HepG2 (cell line): ENCODE results near the gene DIMT1. TPM values are rescaled to one million over a fixed set of nuclear protein-coding genes. Genes with fewer than 3 reads are reported as not detected.
A peak's percentile ranks its signal among the peaks of the same experiment; 100 is the strongest.

ENCODE experiments used
- HHEX ChIP-seq: IDR thresholded peaks from 2 replicates; pipeline ENCODE4 v1.6.1; 2016; ENCODE audit warnings: control low read depth
- HNRNPL ChIP-seq: fragments of 200-400 bp; formaldehyde crosslinking; IDR thresholded peaks from 2 replicates; pipeline ENCODE4 v1.6.1; 2017; ENCODE audit warnings: mild to moderate bottlenecking, low read depth, low read length
- IRF2 ChIP-seq: IDR thresholded peaks from 2 replicates; pipeline ENCODE4 v1.6.1; 2018; ENCODE audit warnings: missing genetic modification reagents, missing compliant biosample characterization
- JUND ChIP-seq: sonication (generic); formaldehyde crosslinking; IDR thresholded peaks from 2 replicates; pipeline ENCODE4 v1.8.0; 2022; ENCODE audit warnings: mild to moderate bottlenecking, missing genetic modification reagents
- KDM6A ChIP-seq: IDR thresholded peaks from 2 replicates; pipeline ENCODE4 v1.6.1; 2016; ENCODE audit warnings: low read depth
- MYC ChIP-seq: sonication (generic); formaldehyde crosslinking; IDR thresholded peaks from 2 replicates; pipeline ENCODE4 v1.9.0; 2021; ENCODE audit warnings: missing genetic modification reagents, borderline replicate concordance
- POGZ ChIP-seq: sonication (generic); formaldehyde crosslinking; IDR thresholded peaks from 2 replicates; pipeline ENCODE4 v1.4.0; 2020; ENCODE audit warnings: mild to moderate bottlenecking, missing genetic modification reagents
- POLR2AphosphoS5 ChIP-seq: IDR thresholded peaks from 2 replicates; pipeline ENCODE4 v1.6.1; 2012; ENCODE audit warnings: low read depth, low read length
- POLR2G ChIP-seq: fragments of 200-400 bp; formaldehyde crosslinking; IDR thresholded peaks from 2 replicates; pipeline ENCODE4 v1.6.1; 2018; ENCODE audit warnings: mild to moderate bottlenecking, low read depth, low read length, moderate library complexity
- RAD21 ChIP-seq: fragments of 450-650 bp; formaldehyde crosslinking; IDR thresholded peaks from 2 replicates; pipeline ENCODE4 v1.5.0; 2020; ENCODE audit warnings: mild to moderate bottlenecking
- RARG ChIP-seq: sonication (generic); formaldehyde crosslinking; IDR thresholded peaks from 2 replicates; pipeline ENCODE4 v1.4.0; 2020; ENCODE audit warnings: low read depth, mild to moderate bottlenecking, missing genetic modification reagents
- REPIN1 ChIP-seq: sonication (generic); formaldehyde crosslinking; IDR thresholded peaks from 2 replicates; pipeline ENCODE4 v1.8.0; 2022; ENCODE audit warnings: missing genetic modification reagents, low read depth, mild to moderate bottlenecking, borderline replicate concordance
- RFX5 ChIP-seq: IDR thresholded peaks from 2 replicates; pipeline ENCODE4 v1.6.1; 2011; ENCODE audit warnings: low read depth, low read length, improper control_type of control experiment
- ZFP62 ChIP-seq: sonication (generic); formaldehyde crosslinking; IDR thresholded peaks from 2 replicates; pipeline ENCODE4 v1.4.0; 2020; ENCODE audit warnings: missing genetic modification reagents
- ZNF329 ChIP-seq: sonication (generic); formaldehyde crosslinking; IDR thresholded peaks from 2 replicates; pipeline ENCODE4 v1.9.0; 2021; ENCODE audit warnings: low read depth, mild to moderate bottlenecking, missing genetic modification reagents
- ZNF589 ChIP-seq: sonication (generic); formaldehyde crosslinking; conservative IDR thresholded peaks from 2 replicates; pipeline ENCODE4 v1.8.0; 2022; ENCODE audit warnings: mild to moderate bottlenecking, moderate library complexity, missing genetic modification reagents
- ZNF615 ChIP-seq: sonication (generic); formaldehyde crosslinking; IDR thresholded peaks from 2 replicates; pipeline ENCODE4 v1.5.0; 2020; ENCODE audit warnings: mild to moderate bottlenecking, missing genetic modification reagents, borderline replicate concordance
- ZNF792 ChIP-seq: IDR thresholded peaks from 2 replicates; pipeline ENCODE4 v1.6.1; 2016
- polyA plus RNA-seq, 8 experiments: library from polyadenylated mRNA; depleted of rRNA in 3 of 8; stranded (reverse) in 7 of 8; unstranded in 1 of 8; fragments of >200 nt; fragmentation: Illumina TruSeq in 4 of 8; extraction: Trizol in 4 of 8; gene quantifications; 2 replicates each; pipeline versions ENCODE4 v1.2.1 to v1.2.3, GENCODE V29; 2011 to 2016; ENCODE audit warnings: low read depth in 4 of 8, missing spikeins in 1 of 8, mixed read lengths in 1 of 8; ENCODE audit not compliant: insufficient read depth in 1 of 8
- total RNA-seq, 5 experiments: library from RNA; depleted of rRNA; stranded (reverse); fragments of >200 nt; fragmentation: Illumina TruSeq; extraction: Trizol; gene quantifications; 2 replicates each; pipeline ENCODE4 v1.2.3, GENCODE V29; 2016; ENCODE audit warnings: low read depth in 1 of 5
- TF ChIP-seq, protein P1 (sequence below): sonication (generic); formaldehyde crosslinking; IDR thresholded peaks from 2 replicates; pipeline ENCODE4 v1.4.0; 2020; ENCODE audit warnings: mild to moderate bottlenecking, missing genetic modification reagents
- TF ChIP-seq, protein P2 (sequence below): sonication (generic); formaldehyde crosslinking; IDR thresholded peaks from 2 replicates; pipeline ENCODE4 v1.5.1; 2020; ENCODE audit warnings: mild to moderate bottlenecking, missing genetic modification reagents, moderate library complexity
- TF ChIP-seq, protein P3 (sequence below): sonication (generic); formaldehyde crosslinking; IDR thresholded peaks from 2 replicates; pipeline ENCODE4 v1.9.0; 2022; ENCODE audit warnings: low read depth, missing genetic modification reagents
- TF ChIP-seq, protein P4 (sequence below): sonication (generic); formaldehyde crosslinking; IDR thresholded peaks from 2 replicates; pipeline ENCODE4 v1.5.0; 2020; ENCODE audit warnings: missing genetic modification reagents

Gene DIMT1
- total and polyA plus RNA-seq, 2 of the 13 experiments (the other 11 are each of a cell fraction or from before 2014, with no cell fraction given) = 16.1 to 35.2 TPM

DNA sequence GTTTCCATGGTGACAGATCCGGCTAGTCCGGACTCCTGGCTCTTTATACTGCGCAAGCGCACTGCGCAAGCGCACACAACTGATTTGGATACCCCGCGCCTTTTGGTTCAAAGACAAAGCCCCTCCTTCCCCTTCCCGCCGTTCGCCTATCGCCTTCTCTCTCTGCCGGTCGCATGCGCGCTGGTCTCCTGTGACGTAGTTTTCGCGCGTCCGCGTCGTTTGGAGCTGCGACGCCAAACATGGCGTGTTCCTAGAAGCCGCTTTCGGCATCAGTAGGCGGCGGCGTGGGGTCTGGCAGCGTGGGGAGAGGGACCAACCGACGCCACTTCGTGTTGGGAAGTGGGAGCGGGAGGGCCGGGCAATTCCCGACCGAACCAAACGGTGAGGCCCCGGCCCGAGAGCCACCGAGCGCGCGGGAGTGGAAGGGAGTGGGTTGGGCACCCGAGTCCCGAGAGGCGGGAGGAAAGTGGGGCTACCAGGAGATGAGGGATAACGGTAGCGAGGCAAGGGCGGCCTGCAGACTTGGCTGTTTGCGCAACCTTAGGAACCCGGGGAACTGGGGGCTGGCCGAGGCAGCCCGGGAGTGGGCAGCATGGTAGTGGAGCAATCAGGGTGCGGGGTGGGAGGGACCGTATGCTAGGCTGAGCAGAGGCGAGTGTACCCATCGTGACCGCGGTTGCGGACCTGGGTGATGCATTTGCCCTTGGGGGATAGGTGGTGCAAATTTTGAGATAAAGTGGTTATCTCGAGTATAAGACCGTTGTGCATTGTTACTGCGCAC lies 9.0 kb upstream of the DIMT1 start, which contains the start of gene IPO11 (continued):
- TF ChIP-seq, protein P1, sequence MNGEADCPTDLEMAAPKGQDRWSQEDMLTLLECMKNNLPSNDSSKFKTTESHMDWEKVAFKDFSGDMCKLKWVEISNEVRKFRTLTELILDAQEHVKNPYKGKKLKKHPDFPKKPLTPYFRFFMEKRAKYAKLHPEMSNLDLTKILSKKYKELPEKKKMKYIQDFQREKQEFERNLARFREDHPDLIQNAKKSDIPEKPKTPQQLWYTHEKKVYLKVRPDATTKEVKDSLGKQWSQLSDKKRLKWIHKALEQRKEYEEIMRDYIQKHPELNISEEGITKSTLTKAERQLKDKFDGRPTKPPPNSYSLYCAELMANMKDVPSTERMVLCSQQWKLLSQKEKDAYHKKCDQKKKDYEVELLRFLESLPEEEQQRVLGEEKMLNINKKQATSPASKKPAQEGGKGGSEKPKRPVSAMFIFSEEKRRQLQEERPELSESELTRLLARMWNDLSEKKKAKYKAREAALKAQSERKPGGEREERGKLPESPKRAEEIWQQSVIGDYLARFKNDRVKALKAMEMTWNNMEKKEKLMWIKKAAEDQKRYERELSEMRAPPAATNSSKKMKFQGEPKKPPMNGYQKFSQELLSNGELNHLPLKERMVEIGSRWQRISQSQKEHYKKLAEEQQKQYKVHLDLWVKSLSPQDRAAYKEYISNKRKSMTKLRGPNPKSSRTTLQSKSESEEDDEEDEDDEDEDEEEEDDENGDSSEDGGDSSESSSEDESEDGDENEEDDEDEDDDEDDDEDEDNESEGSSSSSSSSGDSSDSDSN (CRISPR knock-in tag) = peak; percentile 56
- peak; percentile 59; the same call in 1 of the 2 replicates for TF ChIP-seq HNRNPL
- peak; percentile 45; the same call in 1 of the 2 replicates for TF ChIP-seq JUND (CRISPR knock-in tag)
- TF ChIP-seq ZNF615 (CRISPR knock-in tag) = no peak
- no peak for TF ChIP-seq ZFP62 (CRISPR knock-in tag)
- TF ChIP-seq KDM6A (CRISPR knock-in tag) = no peak
- TF ChIP-seq POGZ (CRISPR knock-in tag) = peak; percentile 100
- no peak for TF ChIP-seq HHEX (CRISPR knock-in tag)
- TF ChIP-seq RAD21 = no peak
- TF ChIP-seq POLR2AphosphoS5 = peak; percentile 81
- no peak for TF ChIP-seq ZNF792 (CRISPR knock-in tag)
- TF ChIP-seq, protein P2, sequence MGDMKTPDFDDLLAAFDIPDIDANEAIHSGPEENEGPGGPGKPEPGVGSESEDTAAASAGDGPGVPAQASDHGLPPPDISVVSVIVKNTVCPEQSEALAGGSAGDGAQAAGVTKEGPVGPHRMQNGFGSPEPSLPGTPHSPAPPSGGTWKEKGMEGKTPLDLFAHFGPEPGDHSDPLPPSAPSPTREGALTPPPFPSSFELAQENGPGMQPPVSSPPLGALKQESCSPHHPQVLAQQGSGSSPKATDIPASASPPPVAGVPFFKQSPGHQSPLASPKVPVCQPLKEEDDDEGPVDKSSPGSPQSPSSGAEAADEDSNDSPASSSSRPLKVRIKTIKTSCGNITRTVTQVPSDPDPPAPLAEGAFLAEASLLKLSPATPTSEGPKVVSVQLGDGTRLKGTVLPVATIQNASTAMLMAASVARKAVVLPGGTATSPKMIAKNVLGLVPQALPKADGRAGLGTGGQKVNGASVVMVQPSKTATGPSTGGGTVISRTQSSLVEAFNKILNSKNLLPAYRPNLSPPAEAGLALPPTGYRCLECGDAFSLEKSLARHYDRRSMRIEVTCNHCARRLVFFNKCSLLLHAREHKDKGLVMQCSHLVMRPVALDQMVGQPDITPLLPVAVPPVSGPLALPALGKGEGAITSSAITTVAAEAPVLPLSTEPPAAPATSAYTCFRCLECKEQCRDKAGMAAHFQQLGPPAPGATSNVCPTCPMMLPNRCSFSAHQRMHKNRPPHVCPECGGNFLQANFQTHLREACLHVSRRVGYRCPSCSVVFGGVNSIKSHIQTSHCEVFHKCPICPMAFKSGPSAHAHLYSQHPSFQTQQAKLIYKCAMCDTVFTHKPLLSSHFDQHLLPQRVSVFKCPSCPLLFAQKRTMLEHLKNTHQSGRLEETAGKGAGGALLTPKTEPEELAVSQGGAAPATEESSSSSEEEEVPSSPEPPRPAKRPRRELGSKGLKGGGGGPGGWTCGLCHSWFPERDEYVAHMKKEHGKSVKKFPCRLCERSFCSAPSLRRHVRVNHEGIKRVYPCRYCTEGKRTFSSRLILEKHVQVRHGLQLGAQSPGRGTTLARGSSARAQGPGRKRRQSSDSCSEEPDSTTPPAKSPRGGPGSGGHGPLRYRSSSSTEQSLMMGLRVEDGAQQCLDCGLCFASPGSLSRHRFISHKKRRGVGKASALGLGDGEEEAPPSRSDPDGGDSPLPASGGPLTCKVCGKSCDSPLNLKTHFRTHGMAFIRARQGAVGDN (CRISPR knock-in tag) = peak; percentile 81
- peak; percentile 88; the same call in 1 of the 2 replicates for TF ChIP-seq MYC (CRISPR knock-in tag)
- TF ChIP-seq RFX5 = peak; percentile 65; the same call in 1 of the 2 replicates
- TF ChIP-seq, protein P3, sequence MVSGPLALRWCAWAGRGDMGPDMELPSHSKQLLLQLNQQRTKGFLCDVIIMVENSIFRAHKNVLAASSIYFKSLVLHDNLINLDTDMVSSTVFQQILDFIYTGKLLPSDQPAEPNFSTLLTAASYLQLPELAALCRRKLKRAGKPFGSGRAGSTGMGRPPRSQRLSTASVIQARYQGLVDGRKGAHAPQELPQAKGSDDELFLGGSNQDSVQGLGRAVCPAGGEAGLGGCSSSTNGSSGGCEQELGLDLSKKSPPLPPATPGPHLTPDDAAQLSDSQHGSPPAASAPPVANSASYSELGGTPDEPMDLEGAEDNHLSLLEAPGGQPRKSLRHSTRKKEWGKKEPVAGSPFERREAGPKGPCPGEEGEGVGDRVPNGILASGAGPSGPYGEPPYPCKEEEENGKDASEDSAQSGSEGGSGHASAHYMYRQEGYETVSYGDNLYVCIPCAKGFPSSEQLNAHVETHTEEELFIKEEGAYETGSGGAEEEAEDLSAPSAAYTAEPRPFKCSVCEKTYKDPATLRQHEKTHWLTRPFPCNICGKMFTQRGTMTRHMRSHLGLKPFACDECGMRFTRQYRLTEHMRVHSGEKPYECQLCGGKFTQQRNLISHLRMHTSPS (CRISPR knock-in tag) = no peak
- TF ChIP-seq REPIN1 (CRISPR knock-in tag) = peak; percentile 81; the same call in 1 of the 2 replicates
- TF ChIP-seq ZNF329 = no peak
- TF ChIP-seq ZNF589 (CRISPR knock-in tag) = no peak
- peak; percentile 90 for TF ChIP-seq POLR2G
- TF ChIP-seq RARG = no peak
- peak; percentile 90 for TF ChIP-seq IRF2 (CRISPR knock-in tag)
- TF ChIP-seq, protein P4, sequence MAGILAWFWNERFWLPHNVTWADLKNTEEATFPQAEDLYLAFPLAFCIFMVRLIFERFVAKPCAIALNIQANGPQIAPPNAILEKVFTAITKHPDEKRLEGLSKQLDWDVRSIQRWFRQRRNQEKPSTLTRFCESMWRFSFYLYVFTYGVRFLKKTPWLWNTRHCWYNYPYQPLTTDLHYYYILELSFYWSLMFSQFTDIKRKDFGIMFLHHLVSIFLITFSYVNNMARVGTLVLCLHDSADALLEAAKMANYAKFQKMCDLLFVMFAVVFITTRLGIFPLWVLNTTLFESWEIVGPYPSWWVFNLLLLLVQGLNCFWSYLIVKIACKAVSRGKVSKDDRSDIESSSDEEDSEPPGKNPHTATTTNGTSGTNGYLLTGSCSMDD (CRISPR knock-in tag) = no peak
